Activated CD4-positive, alpha-beta T cell treated with anti-CD3 and anti-CD28 coated beads, Interleukin-2, amount 50 U/mL, for 48 hours (primary cell): ENCODE data around the gene OGDH.
"Not testable (repeated sequence)": the region's sequence is repeated elsewhere in the genome, so short reads cannot be mapped to it uniquely, and the experiment has no call there.

Source experiments
- DNase-seq, 2 experiments: peaks; one replicate each; pipeline ENCODE4 v3.0.0-alpha.2; 2020

The OGDH gene

GRCh38 chr7:44606341-44607140 lies at the start of gene OGDH:
Gene OGDH (plus strand): TSS chr7:44606627. CDS start chr7:44624344, 17,717 bp downstream.
- peak; percentile 99 to 100 for DNase-seq

- DNase-seq: no peak
Observed at GRCh38 chr7:44557485-44557884, 48.9 kb upstream of the OGDH start.

GRCh38 chr7:44559485-44559884 lies 46.9 kb upstream of the OGDH start:
- no peak for DNase-seq

- no peak for DNase-seq
Observed at GRCh38 chr7:44561481-44561880, 44.9 kb upstream of the OGDH start.

GRCh38 chr7:44561962-44562621 lies 44.3 kb upstream of the OGDH start:
- DNase-seq: no peak

GRCh38 chr7:44562622-44562962 lies 43.8 kb upstream of the OGDH start:
- DNase-seq: not testable (repeated sequence)

DNA sequence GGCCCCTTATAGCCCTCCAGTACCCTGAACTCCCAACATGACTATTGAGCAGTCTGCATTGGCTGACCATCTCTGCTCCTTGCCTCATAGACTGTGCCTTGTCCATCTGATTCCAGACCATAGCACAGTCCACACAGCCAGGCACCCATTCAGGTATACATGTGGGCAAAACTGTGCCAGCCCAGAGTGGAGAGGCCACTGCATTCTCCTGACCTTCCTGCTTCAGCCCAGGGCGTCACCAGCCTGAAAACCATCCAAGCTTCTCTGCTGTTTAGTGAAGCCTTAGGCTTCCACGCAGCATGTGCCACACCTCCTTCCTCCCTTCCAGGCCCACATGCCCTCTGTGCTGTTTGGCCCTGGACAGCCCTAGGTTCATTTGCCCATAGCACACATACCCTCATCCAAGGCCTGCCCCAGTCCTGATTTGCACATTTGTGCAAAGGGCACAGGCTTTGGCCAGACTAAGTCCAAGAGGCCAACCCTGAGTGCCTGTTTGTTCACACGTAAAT lies 43.2 kb upstream of the OGDH start:
- no peak for DNase-seq

DNA sequence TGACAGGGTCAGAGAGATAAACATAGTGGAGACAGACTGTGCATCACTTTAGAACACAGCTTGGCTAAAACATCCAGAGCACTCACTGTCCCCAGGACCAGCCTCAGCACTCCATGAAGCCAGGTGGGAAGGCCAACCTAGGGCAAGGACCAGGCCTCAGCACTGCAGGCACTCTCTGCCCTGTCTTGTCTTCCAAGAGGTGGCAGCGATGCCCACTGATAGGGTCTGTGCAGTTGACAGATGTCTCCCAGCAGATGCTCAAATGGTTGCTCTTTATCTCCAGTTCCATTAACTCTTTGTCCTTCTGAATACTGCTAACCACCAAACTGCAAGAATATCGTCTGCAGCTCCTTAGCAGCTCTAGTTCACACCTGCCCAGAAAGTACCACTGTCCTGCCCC lies 41.8 kb upstream of the OGDH start:
- DNase-seq: no peak

DNA sequence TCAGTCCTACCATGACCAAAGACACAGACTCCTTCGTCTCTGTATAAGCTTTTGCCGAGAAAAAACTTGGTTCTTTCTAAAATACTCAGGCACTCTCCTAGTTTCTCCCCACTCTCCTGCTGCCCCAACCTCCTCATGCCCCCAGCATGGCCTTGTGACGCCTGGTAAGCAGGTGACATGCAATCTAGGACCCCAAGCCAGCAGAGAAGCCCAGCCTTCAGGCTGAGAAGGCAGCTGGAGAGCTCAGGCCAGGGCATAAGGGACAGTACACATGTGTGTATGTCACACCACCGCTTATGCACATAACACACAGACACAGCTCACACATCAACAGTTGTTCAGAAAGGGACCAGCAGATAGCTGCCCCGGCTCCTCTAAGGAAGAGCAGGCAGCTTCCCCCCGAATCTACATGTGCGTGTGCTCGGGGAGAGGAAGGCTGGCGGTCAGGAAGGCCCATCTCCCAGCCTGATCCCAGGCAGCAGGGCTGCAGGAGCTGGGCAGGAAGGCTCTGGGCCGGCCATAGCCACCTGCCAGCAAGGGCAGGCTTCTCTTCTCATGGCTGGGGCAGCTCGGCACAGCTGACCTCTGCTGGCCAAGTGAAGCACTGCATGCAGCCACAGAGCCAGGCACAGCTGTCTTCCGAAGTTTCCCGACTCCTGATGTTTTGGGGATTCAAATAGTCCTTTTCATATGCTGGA lies 41.2 kb upstream of the OGDH start:
- DNase-seq: peak; percentile 67 to 74

DNA sequence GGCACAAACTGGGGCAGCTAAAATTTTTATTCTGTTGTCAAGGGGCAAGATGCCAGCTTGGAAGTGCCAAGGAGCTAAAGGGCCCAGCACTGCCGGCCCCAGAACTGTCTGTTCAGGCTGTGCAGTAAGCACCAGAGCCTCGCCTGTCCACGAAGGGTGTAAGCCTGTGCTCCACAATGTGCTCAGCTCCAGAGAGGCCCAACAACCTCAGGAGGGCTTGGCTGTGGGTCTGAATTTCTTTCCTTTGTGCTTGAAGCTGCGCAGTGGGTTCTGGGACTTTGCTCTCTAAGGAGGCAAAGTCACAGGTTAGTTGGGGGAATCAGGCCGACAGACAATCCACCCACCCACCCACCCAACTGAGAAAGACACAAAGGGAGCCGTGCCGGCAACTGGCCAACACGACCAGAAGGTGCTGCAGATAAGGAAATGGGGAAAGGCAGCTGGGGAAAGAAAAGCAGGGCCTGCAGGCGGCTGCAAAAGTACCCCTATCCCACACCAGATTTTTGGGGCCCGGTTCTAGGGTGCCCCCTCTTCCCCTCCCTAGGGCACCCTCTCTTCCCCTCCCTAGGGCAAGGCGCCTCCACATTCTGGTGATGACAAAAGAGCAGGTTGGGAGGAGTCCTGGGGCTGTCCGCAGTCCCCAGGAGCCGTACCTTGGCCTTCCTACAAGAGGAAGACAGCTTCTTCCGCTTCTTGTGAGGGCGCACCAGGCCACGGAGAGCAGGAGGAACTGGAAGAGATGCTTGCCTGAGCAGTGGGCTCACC lies 40.5 kb upstream of the OGDH start:
- DNase-seq: no peak

DNA sequence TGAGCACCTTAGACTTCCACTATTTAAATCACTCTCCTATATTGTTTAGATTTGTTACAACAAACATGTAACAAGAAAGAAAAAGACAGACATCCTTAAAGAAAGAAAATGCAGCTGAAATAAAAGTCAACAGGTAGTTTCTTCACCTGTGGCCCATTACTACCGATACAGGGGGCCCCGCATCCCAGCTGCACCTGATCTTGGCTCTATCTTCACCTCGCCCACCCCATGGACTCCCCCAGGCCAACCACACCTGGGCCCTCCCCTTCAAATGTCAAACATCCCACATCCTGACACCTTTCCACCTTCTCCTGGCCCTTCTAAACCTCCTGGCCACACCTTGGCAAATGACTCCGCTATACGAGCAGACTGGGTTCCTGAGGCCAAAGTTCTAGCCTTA lies 39.7 kb upstream of the OGDH start:
- no peak for DNase-seq

DNA sequence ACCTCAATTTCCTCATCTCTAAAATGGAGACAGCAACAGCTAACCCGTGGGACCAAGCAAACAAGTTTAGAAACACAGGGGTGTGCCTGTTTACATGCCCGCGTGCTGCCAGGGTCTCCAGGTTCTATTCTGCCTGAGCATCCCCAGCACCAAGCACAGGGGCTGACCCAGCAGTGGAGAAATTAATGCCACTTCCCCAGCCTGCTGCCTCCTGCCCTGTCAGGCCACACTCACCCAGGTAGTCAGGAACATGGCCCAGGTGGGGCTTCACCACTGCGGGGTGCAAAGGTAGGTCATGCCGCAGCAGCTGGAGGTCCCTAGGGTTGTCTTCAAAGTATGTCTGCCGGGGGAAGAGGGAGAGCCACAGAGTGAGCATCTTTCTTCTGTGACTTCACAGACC lies 38.5 kb upstream of the OGDH start:
- DNase-seq: no peak

- DNase-seq: no peak
Observed at GRCh38 chr7:44568771-44569560, 37.5 kb upstream of the OGDH start.

- no peak for DNase-seq
Observed at GRCh38 chr7:44569959-44570358, 36.5 kb upstream of the OGDH start.

DNA sequence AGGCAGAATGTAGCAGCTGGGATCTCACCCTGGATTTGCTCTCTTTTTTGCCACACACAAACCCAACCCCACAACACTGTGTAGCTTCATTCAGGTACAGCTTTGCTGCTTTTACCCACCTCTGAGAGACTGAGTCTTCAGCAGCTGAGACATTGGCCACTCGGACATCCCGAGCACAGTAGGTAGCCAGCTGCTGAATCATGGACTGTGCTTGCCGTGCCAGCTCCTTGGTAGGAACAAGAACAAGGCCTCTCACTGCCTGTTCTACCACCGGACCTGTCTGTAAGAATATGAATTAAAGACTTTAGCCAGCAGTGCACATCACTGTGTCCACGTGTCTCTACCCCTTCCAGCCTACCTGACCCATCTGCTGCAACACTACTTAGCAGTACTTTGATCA lies 33.7 kb upstream of the OGDH start:
- DNase-seq: no peak

- DNase-seq: peak; percentile 95 to 96
Observed at GRCh38 chr7:44573464-44574286, 32.8 kb upstream of the OGDH start, which contains the start of gene DDX56. Gene DDX56 (minus strand): TSS chr7:44573908. CDS start chr7:44573895, 13 bp downstream.

- no peak for DNase-seq
Observed at GRCh38 chr7:44574287-44574872, 32.0 kb upstream of the OGDH start.

DNA sequence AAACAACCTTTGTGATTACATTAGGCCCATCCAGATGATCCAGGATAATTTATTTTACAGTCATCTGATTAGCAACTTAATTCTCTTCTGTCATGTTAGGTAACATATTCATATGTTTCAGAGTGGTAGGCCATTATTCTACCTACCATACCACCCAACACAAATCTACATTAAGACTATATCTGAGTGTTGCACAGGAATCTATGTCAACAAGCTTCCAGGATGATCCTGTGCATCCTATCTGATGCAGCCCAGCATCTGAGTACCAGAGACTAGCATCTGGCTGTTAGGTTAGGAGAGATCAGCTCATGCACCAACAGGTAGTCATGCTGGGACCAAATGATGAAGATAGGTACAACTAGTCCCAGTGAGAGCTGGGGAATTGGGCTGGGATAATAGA lies 31.4 kb upstream of the OGDH start:
- no peak for DNase-seq

- DNase-seq: no peak
Observed at GRCh38 chr7:44576228-44576627, 30.2 kb upstream of the OGDH start.
